Measurements from ENCODE around the gene SCNN1B.

GRCh38 chr16:23327836-23328235, 25.7 kb downstream of the SCNN1B start:
- TF ChIP-seq, protein P1, sequence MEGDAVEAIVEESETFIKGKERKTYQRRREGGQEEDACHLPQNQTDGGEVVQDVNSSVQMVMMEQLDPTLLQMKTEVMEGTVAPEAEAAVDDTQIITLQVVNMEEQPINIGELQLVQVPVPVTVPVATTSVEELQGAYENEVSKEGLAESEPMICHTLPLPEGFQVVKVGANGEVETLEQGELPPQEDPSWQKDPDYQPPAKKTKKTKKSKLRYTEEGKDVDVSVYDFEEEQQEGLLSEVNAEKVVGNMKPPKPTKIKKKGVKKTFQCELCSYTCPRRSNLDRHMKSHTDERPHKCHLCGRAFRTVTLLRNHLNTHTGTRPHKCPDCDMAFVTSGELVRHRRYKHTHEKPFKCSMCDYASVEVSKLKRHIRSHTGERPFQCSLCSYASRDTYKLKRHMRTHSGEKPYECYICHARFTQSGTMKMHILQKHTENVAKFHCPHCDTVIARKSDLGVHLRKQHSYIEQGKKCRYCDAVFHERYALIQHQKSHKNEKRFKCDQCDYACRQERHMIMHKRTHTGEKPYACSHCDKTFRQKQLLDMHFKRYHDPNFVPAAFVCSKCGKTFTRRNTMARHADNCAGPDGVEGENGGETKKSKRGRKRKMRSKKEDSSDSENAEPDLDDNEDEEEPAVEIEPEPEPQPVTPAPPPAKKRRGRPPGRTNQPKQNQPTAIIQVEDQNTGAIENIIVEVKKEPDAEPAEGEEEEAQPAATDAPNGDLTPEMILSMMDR (tag by site-specific recombination; IDR thresholded peaks at IDR 0.05): no peak
- TF ChIP-seq ZNF558 (tag by site-specific recombination; IDR thresholded peaks at IDR 0.05) (no peak), ZNF391 (tag by site-specific recombination; IDR thresholded peaks at IDR 0.05; ENCODE audit: borderline replicate concordance, low read depth) (no peak), ZNF488 (tag by site-specific recombination; IDR thresholded peaks at IDR 0.05) (no peak)

All from HEK293 (cell line).